HG03175 (cell line): Measurements from ENCODE around the gene CARF.

ENCODE experiments used
- ATAC-seq: cut with Tn5 transposase; IDR thresholded peaks from one replicate; pipeline ENCODE4 v1.9.1; 2021; ENCODE audit warnings: mild to moderate bottlenecking, moderate library complexity; ENCODE audit not compliant: unreplicated experiment

CARF gene

GRCh38 chr2:203014456-203015199 lies 102.6 kb downstream of the CARF start, which contains the start of gene NBEAL1:
Gene NBEAL1, plus strand, starts transcription at chr2:203014875. Its CDS starts 1,510 bp downstream, at chr2:203016385.
- peak; percentile 98 for ATAC-seq

DNA sequence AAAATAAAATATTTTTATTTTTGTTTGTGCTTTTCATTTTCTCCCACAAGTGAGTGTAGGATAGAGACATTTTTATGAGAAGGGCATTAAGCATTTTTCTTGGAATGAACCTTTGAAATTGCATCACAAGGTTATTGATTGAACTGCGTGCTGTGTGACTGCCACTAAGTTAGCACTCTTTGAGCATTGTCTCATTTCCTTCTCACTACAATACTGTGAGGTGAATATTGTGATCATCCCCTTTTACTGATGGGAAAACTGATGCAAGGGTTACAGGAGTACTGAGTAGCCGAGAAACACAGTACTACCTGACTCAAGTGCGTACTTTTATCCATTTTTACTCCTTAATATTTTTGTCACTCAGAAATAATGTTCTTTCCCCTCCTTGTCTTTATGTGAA lies 104.6 kb downstream of the CARF start:
- ATAC-seq = no peak

DNA sequence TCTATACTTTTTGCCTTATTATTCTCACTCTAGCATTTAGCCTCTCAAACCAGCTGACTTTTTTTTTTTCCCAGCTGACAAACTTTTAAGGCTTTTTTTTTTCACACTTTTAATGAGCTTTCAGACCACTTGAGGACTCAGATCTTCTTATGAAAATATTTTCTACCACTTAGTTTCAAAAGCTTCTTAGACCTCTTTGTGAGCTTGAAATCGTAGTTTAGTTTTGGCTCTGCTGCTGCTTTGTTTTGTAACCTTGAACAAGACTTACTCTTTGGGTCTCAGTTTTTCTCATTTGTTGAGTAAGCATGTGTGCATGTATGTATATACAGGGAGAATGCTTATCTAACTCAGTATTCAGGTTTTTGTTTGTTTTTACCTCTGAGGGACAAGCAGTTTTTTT lies 106.1 kb downstream of the CARF start:
- no peak for ATAC-seq

DNA sequence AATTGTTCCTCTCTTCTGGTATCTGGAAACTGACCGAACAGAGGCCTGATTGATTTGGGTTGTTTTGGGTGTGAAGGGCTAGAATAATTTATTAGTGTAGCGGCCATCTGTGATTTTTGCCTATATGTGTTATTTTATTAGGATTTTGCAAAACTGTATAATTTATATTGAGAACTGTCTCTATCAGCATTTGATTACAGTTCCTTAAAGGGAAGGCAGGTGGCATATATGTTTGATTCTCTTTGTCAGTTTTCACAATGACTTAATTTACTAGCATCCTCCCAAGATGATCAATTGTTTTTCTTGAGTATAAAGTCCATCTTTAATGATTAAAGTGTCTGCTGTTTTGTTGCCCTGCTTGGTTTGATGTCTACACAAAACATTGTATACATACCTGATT lies 107.1 kb downstream of the CARF start:
- no peak for ATAC-seq

DNA sequence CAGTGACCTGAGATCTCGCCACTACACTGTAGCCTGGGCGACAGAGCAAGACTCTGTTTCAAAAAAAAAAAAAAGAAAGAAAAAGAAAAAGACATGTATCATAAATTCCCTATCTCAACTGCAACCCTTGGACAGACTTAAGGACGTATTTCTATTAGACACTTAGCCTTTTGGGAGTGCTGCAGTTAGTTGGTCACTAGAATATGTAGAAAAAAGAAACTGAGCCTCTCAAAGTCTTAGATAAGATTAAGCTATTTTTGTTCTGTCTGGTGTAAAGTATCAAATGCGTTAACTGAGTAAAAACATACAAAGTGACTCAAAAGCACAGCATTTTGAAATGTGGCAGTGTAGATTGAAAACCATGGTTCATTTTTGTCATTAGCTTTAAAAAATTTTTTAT lies 109.9 kb downstream of the CARF start:
- no peak for ATAC-seq

DNA sequence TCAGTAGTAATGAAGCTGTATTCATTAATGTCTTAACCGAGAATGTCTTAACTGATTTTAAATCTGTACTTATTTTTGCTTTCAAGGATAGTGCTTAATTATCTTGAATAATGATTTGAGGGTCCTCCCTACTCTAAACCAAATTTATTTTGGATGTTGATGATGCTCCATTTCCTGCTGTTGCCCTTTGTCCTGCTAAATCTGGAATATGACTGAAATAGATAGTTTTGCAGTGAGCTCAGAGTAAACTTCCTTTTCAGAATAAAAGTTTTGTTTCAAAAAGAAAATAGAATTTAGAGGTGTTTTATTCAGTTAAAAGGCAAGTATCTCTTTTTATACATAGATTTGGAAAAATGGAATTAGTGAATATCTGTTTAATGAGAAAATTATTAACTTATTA lies 110.7 kb downstream of the CARF start:
- no peak for ATAC-seq

DNA sequence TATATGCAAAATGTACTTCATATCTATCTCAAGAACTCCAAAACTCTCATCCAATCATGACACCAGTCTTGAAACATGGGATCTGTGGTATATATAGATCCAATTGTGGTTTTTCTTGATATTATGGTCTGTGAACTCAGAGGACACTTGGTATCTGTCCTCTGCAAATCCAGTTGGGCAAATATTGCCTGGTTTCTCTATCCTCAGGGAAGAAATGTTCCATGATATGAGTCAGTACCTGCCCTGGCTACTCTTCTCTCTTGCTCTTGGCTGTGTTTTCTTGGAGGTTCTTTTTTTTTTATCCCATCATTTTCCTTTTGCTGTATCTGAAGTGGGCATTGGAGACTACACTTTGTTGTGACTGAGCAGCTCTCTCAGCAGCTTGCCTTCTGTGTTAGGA lies 113.5 kb downstream of the CARF start:
- ATAC-seq = no peak

- no peak for ATAC-seq
Measured at GRCh38 chr2:203030545-203030944, 118.5 kb downstream of the CARF start.

DNA sequence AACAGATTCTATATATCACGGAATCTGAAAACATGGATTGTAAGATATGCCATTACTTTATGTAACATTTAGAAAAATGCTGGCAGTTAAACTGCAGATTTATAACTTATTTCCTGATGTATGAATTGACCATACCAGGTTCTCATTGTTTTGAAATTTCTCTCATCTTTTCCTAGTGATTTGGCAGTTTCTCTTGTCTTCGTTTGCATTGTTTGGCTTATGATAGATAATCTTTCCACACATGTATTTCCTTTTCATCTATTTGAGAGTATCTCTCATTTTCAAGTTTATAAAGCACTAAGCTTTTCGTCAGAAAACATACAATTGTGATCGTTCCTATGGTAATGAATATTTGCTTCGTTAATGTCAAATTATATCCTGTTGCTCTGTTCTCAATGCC lies 118.9 kb downstream of the CARF start:
- no peak for ATAC-seq

DNA sequence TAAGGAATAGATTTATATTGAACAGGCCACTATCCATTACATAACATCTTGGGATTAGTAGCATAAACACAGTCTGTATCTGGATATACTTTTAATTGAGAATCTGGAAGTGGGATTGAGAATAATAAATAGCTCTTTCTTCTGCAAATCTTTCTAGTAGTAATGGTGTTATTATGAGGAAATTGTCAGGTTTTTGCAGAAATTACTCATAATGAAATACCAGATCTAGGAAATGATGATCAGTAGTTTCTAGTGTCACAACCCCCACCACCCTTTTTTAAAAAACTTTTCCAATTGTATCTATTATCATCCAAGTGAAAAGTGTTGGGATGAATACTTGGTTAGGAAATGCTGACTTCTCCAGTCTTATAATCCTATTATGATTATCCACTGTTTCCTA lies 121.3 kb downstream of the CARF start:
- no peak for ATAC-seq

DNA sequence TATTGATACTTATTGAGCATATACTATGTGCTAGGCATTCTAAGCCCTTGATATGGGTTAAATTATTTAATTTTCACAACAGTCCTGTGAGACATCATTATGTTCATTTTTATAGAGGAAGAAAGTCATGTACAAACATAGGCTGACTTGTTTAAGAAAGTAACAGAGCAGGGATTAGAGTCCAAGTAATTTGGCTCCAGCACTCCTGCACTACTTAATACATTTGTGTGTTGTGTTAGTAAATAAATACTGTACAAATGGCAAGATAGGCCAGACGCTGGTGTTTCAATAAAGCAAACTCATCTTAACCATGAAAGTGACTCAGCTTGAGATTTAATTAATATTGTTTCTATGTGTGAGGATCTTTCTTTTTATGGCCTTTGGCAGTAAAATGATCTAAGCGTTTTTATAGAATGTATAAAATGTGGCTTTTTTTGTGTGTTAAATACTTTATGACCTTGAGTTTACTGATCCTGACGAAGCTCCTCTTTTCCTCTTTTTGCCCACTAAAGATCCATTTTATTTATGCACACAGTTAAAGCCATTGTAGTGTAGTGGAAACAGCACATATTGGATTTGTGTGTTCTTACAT lies 123.9 kb downstream of the CARF start:
- no peak for ATAC-seq
